ES-I3 (cell line): ENCODE results near the gene NBPF1.
"Not testable (repeated sequence)": the region's sequence is repeated elsewhere in the genome, so short reads cannot be mapped to it uniquely, and the experiment has no call there.

Source experiments
- H3K36me3 ChIP-seq: 2 replicates; pipeline ENCODE4 v1.6.1; 2013; ENCODE audit warnings: mild to moderate bottlenecking, low read length, control low read depth, moderate library complexity; ENCODE audit not compliant: insufficient read depth
- H3K4me1 ChIP-seq: 2 replicates; pipeline ENCODE4 v1.6.1; 2013; ENCODE audit warnings: mild to moderate bottlenecking, control low read depth, low read length; ENCODE audit not compliant: insufficient read depth
- H3K9ac ChIP-seq: 2 replicates; pipeline ENCODE4 v1.6.1; 2013; ENCODE audit warnings: low read depth, mild to moderate bottlenecking, low read length, moderate library complexity
- H3K9me3 ChIP-seq: 2 replicates; pipeline ENCODE4 v1.6.1; 2013; ENCODE audit warnings: mild to moderate bottlenecking, low read length, moderate library complexity; ENCODE audit not compliant: control insufficient read depth, insufficient read depth

Gene NBPF1

GRCh38 chr1:16613185-16614147, at the start of gene NBPF1:
Gene NBPF1, minus strand, starts transcription at chr1:16613564.
- Histone ChIP-seq H3K36me3 (no peaks in the 10 kb centered on the region), H3K4me1 (no peaks in the 10 kb centered on the region), H3K9me3 (no peaks in the 10 kb centered on the region), H3K9ac (peak within 1 kb of the TSS; percentile 59)

GRCh38 chr1:16658234-16658633, 44.9 kb upstream of the NBPF1 start:
- H3K9ac ChIP-seq, H3K36me3 ChIP-seq, H3K4me1 ChIP-seq, H3K9me3 ChIP-seq: not testable (repeated sequence)

GRCh38 chr1:16656981-16657683, 43.8 kb upstream of the NBPF1 start:
- not testable (repeated sequence) for H3K36me3 ChIP-seq, H3K4me1 ChIP-seq, H3K9ac ChIP-seq, H3K9me3 ChIP-seq

GRCh38 chr1:16656574-16656973, 43.2 kb upstream of the NBPF1 start:
- H3K9ac ChIP-seq, H3K36me3 ChIP-seq, H3K4me1 ChIP-seq, H3K9me3 ChIP-seq: not testable (repeated sequence)

GRCh38 chr1:16651560-16651959, 38.2 kb upstream of the NBPF1 start:
- not testable (repeated sequence) for H3K4me1 ChIP-seq, H3K9ac ChIP-seq, H3K9me3 ChIP-seq, H3K36me3 ChIP-seq

GRCh38 chr1:16649960-16650359, 36.6 kb upstream of the NBPF1 start:
- H3K36me3 ChIP-seq, H3K9me3 ChIP-seq, H3K4me1 ChIP-seq, H3K9ac ChIP-seq: not testable (repeated sequence)

GRCh38 chr1:16649390-16649789, 36.0 kb upstream of the NBPF1 start:
- H3K9ac ChIP-seq, H3K36me3 ChIP-seq, H3K4me1 ChIP-seq, H3K9me3 ChIP-seq: not testable (repeated sequence)

GRCh38 chr1:16648756-16649155, 35.4 kb upstream of the NBPF1 start:
- H3K9me3 ChIP-seq: not testable (repeated sequence)

GRCh38 chr1:16648250-16648649, 34.9 kb upstream of the NBPF1 start:
- not testable (repeated sequence) for H3K36me3 ChIP-seq, H3K9ac ChIP-seq, H3K9me3 ChIP-seq, H3K4me1 ChIP-seq

More at GRCh38 chr1:16648756-16649155, 35.4 kb upstream of the NBPF1 start:
- H3K4me1 ChIP-seq, H3K9ac ChIP-seq, H3K36me3 ChIP-seq: not testable (repeated sequence)

- H3K9me3 ChIP-seq, H3K4me1 ChIP-seq: not testable (repeated sequence)
- H3K9ac ChIP-seq: peak overlapping the region; percentile 35; the same call in 1 of the 2 replicates
Observed at GRCh38 chr1:16647179-16648176, 34.1 kb upstream of the NBPF1 start.

GRCh38 chr1:16646716-16647115, 33.4 kb upstream of the NBPF1 start:
- H3K9me3 ChIP-seq, H3K4me1 ChIP-seq, H3K36me3 ChIP-seq, H3K9ac ChIP-seq: not testable (repeated sequence)

More at GRCh38 chr1:16647179-16648176, 34.1 kb upstream of the NBPF1 start:
- not testable (repeated sequence) for H3K36me3 ChIP-seq

- not testable (repeated sequence) for H3K9ac ChIP-seq, H3K4me1 ChIP-seq, H3K9me3 ChIP-seq, H3K36me3 ChIP-seq
Observed at GRCh38 chr1:16646061-16646664, 32.8 kb upstream of the NBPF1 start.

- not testable (repeated sequence) for H3K9me3 ChIP-seq, H3K4me1 ChIP-seq, H3K36me3 ChIP-seq
- H3K9ac ChIP-seq: peak overlapping the region; percentile 88; the same call in 1 of the 2 replicates
Observed at GRCh38 chr1:16645271-16646060, 32.1 kb upstream of the NBPF1 start.
